A549 treated with GW870086 at 1 μM for 4 hours (cell line): ENCODE results near the gene OTX2. TPM values are rescaled to one million over a fixed set of nuclear protein-coding genes. Genes with fewer than 3 reads are reported as not detected.

Experiments
- total RNA-seq: library from RNA; stranded (reverse); fragments of 200-300 nt; extraction: Qiagen RNA extraction; gene quantifications from 5 replicates; pipeline ENCODE4 v1.2.3, GENCODE V29; 2022; ENCODE audit warnings: low read depth

OTX2 gene
- not detected in 5 replicates for total RNA-seq

DNA sequence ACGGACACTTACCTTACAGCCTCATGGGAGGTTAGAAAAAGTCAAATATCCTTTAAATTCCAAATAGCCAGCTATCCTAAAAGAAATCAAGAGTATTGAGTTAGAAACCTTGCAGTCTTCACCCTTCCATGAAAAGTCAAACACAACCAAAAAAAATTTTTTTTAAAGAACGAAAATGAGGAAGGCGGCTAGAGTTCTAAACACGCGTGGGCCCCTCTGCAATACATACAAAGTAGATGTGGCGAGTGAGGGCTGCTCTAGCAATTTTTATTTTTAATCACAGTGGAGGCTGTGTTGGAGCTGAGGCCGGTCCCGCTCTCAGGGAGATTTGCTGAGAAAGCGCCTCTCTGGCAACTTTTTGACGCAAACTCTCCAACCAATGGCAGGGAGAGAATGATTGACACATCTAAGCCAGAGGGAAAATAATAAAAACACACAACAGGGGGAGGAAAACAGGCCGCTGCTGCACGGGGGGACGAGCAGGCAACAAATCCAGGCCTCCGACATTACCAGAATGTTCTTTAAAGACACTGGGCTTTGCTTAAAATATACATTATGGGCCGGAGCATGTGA is at the start of gene OTX2:
TSS of gene OTX2 (minus strand) at position 333 of the 573 bp plus-strand sequence. CDS start 5,023 bp downstream, outside the sequence.

Other genes starting within 250 kb of the OTX2 start
- gene TMEM260, start 230.7 kb downstream of the OTX2 start, total RNA-seq = 3.7 to 5.8 TPM (median 4.3 TPM) in 5 replicates